GM18498 (cell line): ENCODE data around the gene ZC3H4.

Experiments
- ATAC-seq: cut with Tn5 transposase; IDR thresholded peaks from one replicate; pipeline ENCODE4 v1.9.1; 2021; ENCODE audit warnings: mild to moderate bottlenecking, moderate library complexity; ENCODE audit not compliant: unreplicated experiment

ZC3H4 gene

DNA sequence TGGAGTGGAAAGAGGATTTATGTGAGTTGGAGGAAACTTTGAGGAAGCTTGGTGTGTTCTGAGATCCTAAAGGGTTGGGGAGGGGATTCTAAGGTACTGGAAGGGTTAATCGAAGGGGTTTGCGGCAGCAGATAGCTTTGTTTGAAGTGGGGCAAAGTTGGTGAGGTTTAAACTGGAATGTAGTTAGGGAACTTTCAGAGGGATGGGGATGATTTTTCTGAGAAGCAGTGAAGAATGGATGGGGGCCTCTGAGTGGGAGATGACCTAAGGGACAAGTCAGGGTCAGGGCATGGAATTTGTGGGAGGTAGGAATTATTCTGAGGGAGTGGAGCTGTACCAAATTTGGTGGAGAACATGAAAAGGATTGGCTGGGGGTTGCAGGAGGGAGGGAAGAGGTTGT, 21.0 kb upstream of the ZC3H4 start:
- no peak for ATAC-seq

DNA sequence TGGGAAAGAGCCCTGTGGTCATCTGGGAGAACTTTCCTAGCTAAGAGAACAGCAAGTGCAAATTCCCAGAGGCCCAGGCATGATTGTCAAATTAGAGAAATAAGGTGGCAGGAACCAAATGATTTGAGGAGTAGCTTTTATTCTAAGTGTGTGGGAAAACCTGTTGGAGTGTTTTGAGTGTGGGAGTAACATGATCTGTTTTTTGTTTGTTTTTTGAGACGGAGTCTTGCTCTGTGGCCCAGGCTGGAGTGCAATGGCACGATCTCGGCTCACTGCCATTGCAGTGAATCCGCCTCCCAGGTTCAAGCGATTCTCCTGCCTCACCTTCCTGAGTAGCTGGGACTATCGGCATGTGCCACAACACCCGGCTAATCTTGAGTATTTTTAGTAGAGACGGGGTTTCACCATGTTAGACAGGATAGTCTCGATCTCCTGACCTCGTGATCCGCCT, 19.5 kb upstream of the ZC3H4 start:
- ATAC-seq = no peak

DNA sequence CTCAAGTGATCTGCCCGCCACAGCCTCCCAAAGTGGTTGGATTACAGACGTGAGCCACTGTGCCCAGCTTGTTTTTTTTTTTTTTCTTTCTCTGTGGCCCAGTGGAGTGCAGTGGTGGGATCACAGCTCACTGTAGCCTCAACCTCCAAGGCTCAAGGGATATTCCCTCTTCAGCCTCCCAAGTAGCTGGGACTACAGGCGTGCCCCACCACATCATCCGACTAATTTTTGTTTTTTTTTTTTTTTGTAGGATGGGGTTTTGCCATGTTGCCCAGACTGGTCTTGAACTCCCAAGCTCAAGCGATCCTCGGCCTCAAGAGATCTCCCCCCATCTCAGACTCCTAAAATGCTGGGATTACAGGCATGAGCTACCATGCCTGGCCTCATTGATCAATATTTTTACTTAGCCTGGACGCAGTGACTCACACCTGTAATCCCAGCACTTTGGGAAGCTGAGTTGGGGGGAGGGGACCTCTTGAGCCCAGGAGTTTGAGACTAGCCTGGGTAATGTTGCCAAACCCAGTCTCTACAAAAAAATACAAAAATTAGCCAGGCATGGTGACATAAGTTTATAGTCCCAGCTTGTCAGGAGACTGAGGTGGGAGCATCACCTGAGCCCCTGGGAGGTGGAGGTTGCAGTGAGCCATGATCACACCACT, 18.7 kb upstream of the ZC3H4 start:
- ATAC-seq = no peak

DNA sequence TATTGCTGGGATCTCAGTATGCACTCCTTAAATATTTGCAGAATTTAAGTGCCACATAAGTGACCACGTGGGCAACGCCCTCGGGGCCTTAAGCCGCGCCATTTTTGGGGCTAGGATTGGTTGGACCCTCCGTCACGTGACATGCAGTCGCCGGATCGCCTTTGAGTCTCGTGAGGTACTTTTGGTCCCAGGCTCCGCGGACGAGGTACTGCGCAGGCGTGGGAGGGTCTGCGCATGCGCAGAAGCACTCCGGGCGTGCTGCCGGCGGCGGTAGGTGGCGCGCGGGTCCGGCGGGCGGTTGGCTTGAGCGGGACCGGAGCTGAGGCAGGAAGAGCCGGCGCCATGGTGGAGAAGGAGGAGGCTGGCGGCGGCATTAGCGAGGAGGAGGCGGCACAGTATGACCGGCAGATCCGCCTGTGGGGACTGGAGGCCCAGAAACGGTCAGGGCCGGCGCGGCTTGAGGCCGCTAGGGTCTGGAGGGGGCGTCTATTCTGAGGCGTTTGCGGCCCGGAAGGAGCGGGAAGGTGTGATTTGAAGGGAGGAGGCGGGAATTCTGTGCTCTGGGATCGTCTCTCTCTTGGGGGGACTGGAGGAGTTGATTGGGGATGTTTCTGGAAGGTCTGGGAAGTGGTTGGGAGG, 17.1 kb upstream of the ZC3H4 start, which contains the start of gene SAE1:
SAE1 (plus strand) TSS at position 247 of the 639 bp plus-strand sequence; CDS start at position 343, 96 bp downstream.
- peak; percentile 86 for ATAC-seq

DNA sequence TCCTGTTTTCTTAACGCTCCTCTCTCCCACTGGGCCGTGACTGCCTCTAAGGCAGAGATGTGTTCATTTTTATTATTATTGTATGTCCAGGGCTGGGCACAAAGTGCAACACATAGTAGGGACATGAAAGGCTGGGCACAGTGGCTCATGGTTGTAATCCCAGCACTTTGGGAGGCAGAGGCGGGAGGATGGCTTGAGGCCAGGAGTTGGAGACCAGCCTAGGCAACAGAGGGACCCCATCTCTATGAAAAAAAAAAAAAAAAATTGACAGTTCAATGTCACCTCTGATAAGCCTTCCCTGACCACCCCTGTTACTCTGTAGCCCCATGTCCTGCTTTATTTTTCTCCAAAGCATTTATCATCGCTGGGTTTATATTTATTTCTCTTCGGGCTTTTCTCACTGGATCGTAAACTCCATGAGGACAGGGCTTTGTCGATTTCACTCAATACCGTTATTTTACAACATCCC, 16.6 kb upstream of the ZC3H4 start:
- no peak for ATAC-seq

DNA sequence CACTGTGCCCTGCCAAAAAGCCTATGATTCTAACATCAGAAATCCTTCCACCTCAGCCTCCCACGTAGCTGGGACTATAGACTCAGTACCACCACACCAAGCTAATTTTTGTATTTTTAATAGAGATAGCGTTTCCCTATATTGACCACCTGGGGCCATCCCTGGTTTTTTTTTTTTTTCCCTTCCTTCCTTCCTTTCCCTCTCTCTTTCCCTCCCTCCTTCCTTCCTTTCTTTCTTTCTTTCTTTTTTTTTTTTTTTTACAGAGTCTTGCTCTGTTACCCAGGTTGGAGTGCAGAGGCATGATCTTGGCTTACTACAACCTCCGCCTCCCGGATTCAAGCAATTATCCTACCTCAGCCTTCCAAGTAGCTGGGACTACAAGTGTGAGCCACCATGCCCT, 16.0 kb upstream of the ZC3H4 start:
- ATAC-seq = no peak

DNA sequence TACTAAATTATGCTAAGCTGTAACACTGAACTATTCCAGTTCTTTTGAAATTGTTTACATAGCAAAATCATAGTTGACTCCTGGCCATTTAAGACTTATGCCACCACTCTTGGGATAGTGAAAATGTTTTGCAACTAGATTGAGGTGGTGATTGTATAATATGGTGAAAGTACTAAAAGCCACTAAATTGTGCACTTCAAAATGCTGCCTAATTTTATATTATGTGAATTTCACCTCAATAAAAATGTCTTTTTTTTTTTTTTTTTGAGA, 12.0 kb upstream of the ZC3H4 start:
- ATAC-seq = no peak

DNA sequence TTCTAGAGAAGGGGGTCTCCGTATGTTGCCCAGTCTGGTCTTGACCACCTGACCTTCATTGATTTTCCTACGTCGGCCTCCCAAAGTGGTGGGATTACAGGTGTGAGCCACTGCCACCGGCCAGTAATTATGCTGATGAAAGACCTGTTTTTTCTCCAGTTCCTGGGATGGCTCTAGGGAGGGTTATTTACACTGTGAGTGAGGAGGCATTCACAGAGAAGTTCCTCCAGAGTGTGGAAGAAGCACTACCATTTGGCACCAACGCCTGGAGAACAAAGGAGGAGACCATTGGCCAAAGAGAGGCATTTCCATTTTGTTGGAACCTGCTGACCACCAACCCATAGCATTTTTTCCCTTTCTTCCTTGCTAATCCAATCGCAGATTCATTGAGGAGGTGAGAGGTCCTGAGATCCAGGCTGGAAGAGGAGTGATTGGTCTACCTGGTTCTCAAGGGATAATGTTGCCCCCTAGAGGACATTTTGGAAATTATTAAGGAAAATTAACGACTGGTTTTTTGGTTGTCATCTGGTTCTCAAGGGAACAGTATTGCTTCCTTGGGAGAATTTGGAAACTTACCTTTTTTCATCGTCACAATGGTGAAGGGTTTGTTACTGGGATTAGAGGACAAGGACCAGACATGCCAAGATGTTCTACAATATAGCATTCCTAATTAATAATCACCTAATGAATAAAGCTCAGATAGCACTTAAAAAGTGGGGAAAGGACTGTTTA, 11.5 kb upstream of the ZC3H4 start:
- ATAC-seq = no peak

DNA sequence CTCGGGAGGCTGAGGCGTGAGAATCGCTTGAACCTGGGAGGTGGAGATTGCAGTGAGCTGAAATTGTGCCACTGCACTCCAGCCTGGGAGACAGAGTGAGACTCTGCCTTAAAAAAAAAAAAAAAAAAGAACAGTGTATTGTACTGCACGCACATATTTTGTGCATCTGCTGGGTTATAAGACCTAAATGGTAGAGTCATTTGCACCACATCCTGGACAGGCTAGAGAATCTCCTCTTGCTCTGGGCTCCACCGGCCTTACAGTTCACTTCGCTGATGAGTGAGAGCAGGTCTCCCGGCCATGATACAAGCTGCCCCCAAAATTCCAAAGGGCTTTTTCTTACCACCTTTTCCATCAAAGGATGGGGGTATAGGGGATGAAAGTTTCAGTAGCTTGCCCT, 9.8 kb upstream of the ZC3H4 start:
- no peak for ATAC-seq

DNA sequence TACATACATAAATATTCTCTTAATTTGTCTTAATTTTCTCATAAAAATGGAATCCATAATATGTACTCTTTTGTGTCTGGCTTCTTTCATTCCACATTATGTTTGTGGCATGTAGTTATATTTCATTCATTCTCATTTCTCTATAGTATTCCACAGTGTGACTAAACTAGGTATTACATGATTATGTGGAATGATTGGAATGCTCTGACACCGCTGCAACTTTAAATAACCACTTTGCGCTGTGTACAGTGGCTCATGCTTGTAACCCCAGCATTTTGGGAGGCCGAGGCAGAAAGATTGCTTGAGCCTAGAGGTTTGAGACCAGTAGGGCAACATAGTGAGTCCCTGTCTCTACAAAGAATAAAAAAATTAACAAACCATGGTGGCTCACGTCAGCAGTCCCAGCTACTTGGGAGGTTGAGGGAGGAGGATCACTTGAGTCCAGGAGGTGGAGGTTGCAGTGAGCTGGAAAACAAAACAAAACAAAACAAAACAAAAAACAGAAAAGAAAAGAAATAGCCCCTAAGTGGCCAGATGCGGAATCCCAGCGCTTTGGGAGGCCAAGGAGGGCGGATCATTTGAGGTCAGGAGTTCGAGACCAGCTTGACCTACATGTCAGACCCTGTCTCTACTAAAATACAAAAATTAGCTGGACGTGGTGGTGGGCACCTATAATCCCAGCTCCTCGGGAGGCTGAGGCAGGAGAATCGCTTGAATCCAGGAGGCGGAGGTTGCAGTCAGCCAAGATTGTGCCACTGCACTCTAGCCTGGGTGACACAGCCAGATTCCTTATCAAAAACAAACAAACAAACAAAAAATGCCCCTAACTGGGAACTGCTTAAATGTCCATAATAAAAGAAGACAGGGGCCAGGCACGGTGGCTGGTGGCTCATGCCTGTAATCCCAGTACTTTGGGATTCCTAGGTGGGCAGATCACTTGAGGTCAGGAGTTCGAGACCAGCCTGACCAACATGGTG, 9.1 kb upstream of the ZC3H4 start:
- ATAC-seq = no peak

DNA sequence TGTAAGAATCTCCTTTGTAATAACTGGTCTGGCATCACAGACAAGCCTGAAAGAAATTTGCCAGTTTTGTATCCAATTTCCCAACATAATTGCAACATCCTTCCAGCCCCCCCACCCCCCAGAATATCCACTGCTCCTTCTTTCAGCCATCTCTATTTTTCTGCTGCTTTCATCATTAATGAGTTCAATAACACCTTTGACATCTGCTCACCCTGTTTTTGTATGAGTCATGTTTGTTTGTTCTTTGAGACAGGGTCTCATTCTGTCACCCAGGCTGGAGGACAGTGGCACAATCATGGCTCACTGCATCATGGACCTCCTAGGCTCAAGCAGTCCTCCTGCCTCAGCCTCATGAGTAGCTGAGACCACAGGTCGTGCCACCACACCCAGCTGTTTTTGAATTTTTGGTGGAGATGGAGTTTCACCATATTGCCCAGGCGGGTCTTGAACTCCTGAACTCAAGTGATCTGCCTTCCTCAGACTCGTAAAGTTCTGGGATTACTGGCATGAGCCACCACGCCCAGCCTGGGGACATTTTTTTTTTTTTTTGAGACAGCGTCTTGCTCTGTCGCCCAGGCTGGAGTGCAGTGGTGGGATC, 7.0 kb upstream of the ZC3H4 start:
- ATAC-seq = no peak

DNA sequence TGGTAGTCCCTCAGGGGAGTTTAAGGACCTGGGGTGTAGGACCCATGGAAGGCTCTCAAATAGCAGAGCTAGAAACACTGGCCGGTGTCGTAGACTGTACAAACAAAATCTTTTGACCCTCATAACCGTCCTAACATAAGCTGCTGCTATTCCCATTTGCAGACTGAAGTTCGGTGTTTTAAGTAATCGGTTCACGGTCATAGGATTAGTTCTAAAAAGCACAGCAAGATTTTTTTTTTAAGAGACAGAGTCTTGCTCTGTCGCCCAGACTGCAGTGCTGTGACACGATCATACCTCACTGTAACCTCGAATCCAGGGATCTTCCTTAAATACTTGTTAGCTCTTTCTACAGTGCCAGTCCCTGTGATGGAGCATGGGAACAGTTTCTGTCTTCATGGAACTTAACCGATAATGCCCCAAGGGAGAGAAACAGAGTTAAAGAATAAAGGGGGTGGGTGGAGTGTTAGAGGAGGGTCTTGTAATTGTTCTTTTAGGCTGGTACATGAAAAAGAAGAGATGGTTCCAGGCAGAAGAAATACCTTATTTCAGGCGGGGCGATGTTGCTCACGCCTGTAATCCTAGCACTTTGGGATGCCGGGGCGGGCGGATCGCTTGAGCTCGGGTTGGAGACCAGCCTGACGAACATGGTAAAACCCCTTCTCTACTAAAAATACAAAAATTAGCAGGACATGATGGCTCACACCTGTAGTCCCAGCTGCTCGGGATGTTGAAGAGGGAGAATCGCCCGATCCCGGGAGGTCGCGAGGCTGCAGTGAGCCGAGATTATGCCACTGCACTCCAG, 475 bp upstream of the ZC3H4 start:
- ATAC-seq = no peak

DNA sequence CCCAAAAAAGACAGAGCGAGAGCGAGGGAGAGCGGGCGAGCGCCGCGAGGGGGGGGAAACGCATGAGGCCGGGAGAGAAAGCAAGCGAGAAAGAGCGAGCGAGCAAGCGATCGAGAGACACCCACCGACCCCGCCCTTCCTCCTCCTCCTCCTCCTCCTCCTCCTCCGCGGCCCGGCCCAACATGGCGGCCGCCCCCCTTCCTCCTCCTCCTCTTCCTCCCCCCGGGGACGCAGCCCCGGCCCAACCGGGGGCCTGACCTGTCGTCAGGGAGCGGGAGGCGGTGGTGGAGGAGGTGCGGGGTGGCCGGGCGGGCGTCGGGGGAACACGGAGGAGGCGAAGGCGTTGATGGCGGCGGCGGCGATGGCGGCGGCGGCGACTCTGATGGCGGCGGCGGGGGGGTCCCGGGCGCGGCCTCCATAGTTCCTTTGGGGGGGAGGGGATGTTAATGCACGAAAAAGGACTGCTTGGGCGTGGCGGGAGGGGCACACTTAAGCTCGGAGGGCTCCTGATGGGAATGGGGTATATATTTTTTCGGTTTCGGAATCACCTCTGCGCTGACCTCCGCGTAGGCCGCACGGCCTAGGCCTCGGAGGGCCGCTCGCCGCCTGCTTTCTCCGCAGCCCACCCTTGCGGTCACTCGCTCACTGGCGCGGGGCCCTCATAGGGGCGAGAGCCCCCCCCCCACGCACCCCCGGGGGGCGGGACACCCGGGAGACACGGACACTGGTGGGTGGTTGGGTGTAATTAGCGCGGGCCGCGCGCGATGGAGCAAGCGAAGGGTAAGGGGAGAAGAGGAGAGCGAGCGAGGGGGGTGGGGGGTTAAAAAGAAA, 1.2 kb downstream of the ZC3H4 start:
- ATAC-seq = peak; percentile 15

DNA sequence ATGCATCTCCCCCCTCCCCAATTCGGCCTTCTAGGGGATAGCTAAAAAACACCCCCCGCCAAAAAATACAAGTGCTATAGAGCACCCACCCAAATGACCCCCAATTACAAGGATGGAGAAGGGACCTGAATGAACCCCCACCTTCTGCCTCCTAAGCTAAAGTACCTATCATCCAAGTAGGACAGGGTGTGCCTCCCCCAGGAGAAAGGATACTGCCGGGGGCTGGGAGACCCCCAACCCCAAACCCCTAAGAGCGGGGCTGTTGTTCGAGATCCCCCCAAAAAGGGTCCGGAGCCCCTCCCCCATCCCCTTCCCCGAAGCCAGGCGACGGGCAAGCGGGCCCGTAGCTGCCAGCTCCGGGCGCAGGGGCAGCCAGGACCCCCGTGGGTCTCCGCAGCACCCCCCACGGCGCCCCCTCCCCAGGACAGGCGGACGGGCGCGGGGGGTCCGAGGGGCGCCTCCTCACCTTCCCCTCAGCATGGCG, 1.9 kb downstream of the ZC3H4 start:
- ATAC-seq = no peak

DNA sequence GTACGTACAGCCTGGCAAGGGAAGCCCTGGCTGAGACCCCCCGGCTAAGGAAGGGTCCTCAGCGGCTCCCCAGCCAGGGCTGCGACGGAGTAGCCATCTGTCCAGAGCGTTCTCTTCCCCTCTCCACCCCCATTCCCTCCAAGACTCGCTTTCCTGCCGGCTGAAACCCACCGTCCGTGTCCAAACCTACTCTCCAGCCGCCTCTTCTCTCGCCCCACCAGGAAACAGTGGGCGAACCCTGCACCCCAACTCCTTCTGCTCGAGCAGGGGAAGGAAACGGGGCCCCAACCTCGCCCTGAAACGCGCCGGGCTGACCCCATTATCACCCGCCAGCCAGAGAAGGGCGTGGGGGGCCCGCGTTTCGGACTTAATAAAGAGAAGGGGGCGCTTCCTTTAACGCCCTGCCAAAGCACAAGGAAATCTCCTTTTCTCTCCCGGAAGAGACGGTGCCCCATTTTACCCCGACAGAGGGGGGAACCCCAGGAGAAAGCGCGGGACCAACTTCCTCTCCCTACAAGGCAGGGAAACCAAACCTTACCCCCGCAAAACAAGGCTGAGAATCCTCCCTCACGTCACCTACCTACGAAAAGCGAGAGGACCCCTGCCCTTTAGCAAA, 2.5 kb downstream of the ZC3H4 start:
- ATAC-seq = no peak

DNA sequence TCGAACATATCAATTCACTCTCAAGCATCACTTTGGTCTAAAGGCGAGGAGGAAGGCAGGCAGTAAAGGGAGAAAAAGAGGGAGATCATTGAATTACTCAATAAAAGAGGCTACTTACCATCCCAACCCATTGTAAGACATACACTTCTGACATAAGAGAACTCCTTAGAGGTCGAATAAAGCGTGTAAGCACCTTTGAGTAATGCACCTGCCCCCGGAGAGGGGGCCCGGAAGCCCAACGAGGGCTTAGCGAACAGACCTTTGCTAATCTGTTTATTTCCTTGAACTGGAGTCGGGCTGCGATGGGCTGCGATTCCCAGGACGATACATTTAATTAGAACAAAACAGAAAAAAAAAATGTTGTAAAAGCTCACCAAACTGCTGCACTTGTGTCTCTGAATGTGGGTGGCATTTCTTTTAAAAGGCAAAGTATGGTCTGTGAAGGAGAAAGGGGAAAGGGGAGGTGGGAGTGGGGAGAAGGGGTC, 3.0 kb downstream of the ZC3H4 start:
- ATAC-seq = no peak

DNA sequence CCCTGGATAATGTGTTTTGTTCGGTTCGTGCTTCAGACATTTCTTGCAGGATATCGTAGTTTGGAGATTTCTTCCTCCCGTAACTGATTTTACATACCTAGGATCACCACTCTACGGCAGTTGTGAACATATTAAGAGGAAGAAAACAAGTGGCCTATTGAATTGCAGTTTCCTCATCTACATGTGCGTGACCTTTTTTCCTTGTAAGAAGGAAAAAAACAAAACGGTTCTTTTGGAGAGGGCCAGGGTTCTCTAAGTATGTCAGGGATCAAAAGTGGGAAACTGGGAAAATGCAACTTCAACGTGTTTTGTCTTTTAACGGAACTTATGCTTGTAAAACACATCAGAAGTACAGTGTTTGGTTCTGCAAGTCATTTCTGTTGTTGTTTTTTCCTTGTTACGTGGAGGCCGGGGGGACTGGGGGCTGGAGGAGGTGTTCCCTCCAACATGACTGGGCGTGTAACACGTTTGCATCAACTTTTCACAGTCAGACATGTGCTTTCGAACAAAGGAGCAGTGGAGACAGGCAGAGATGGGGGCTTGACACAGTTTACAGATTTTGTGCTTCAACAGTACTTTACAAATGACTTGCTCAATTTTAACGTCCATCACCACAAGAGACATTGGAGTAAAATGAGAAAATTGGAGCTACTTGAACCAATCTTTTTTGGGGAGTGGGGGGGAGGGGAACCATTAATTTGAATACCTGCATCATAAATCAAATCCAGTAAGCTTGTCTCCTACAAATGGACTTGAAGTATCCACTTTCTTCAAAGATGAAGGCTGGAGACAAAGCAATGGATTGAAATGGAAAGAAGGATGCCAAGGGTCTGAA, 3.8 kb downstream of the ZC3H4 start:
- ATAC-seq = no peak
